Coronary artery (tissue), 2 donors: ENCODE measurements around the gene PF4V1.
A peak's percentile ranks its signal among the peaks of the same experiment; 100 is the strongest.

Experiments
- DNase-seq: peaks from one replicate; pipeline ENCODE4 v3.0.0-alpha.2; 2017; ENCODE audit warnings: low spot score
- H3K27ac ChIP-seq, 2 donors: fragments of 200-600 bp; sonication (generic); one replicate each; pipeline ENCODE4 v1.5.1; 2016 to 2019
- H3K4me3 ChIP-seq: fragments of 200-600 bp; sonication (generic); 2 replicates; pipeline ENCODE4 v1.5.1; 2016; ENCODE audit warnings: mild to moderate bottlenecking, moderate library complexity
- TF ChIP-seq, protein P1 (sequence below): fragments of 200-600 bp; sonication (generic); IDR thresholded peaks from one replicate; pipeline ENCODE4 v1.5.1; 2019; ENCODE audit warnings: antibody characterized with exemption

PF4V1 gene, protein sequence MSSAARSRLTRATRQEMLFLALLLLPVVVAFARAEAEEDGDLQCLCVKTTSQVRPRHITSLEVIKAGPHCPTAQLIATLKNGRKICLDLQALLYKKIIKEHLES

DNA sequence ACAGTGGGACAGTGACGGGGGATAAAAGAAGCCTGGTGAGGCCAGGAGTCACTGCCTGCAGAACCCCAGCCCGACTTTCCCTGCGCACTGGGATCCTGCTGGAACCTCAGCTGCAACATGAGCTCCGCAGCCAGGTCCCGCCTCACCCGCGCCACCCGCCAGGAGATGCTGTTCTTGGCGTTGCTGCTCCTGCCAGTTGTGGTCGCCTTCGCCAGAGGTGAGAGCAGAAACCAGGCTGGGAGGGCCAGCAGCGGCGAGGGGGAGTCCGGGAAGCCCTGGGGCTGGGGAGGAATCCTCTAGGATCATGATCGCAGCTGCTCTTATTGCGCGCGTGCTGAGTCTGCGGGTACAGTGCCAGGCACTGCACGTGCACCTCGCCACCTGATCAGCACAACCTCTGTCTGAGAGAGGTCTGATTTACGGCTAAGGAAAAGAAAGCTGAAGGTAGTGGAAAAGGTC lies at the start of gene PF4V1:
Gene PF4V1 (plus strand): TSS at position 51 of the 459 bp plus-strand sequence. CDS start 67 bp downstream, at position 118.
- Histone ChIP-seq H3K4me3 (peak within 1 kb of the TSS; percentile 61), H3K27ac (no peak within 1 kb of the TSS)
- TF ChIP-seq, protein P1, sequence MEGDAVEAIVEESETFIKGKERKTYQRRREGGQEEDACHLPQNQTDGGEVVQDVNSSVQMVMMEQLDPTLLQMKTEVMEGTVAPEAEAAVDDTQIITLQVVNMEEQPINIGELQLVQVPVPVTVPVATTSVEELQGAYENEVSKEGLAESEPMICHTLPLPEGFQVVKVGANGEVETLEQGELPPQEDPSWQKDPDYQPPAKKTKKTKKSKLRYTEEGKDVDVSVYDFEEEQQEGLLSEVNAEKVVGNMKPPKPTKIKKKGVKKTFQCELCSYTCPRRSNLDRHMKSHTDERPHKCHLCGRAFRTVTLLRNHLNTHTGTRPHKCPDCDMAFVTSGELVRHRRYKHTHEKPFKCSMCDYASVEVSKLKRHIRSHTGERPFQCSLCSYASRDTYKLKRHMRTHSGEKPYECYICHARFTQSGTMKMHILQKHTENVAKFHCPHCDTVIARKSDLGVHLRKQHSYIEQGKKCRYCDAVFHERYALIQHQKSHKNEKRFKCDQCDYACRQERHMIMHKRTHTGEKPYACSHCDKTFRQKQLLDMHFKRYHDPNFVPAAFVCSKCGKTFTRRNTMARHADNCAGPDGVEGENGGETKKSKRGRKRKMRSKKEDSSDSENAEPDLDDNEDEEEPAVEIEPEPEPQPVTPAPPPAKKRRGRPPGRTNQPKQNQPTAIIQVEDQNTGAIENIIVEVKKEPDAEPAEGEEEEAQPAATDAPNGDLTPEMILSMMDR = no peak
- no peak for DNase-seq

DNA sequence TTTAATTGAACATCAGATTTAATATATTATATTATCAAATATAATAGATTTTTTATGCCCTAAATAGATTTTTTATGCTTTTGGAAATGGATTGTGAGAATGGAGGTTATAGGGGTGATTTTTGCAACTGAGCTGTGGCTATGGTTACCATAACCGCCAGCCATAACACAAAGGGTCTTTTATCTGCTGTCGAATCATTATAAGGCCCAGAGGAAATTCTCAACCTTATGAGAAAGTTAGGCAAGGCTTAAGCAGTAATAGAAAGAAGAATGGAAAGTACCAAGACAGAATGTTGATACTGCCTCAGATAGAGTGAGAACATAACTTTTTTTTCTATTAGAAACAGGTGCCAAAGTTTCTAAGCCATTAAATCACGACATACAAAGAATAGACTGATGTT lies 42.9 kb upstream of the PF4V1 start:
- H3K27ac ChIP-seq = no peak overlapping the region
- TF ChIP-seq, protein P1 = no peak
- no peak overlapping the region for H3K4me3 ChIP-seq
- no peak for DNase-seq

DNA sequence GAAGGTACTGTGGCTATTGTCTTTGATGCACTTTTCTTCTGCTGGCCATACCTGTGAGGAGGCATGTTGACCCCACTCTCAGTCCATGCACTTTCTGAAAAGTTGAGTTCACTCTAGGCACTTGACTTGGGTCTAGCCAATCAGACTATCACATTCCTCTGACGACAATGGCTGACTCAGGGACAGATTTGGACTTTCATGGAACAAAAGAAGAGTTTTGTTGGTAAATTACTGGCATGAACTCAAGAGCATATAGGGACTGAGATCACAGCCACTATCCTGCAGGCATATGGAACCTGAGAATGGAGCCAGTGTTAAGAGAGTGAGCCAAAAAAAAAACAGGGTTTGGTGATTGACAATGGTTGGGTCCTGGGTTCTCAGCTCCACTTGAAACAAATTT lies 41.3 kb upstream of the PF4V1 start:
- no peak for DNase-seq
- TF ChIP-seq, protein P1 = no peak
- H3K4me3 ChIP-seq = no peak overlapping the region
- no peak overlapping the region for H3K27ac ChIP-seq

DNA sequence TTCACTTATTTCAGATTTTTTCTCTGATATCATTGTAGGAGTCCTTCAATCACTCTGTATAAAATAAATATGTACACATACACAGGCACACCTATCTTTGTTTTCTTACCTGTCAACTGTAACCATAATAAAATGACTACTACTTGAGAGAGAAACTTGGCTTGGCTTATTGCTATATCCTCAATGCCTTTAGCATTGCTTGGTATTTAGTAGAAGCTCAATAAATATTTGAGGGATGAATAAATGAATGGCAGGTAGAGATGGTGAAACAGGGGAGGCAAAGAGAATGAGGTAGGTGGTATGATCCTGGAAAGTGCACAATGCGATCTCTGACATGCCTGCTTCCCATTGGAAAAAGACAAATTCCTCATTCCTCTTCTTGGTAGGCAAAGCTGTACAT lies 38.4 kb upstream of the PF4V1 start:
- no peak for DNase-seq
- Histone ChIP-seq H3K27ac (no peak overlapping the region), H3K4me3 (no peak overlapping the region)
- TF ChIP-seq, protein P1 = no peak

DNA sequence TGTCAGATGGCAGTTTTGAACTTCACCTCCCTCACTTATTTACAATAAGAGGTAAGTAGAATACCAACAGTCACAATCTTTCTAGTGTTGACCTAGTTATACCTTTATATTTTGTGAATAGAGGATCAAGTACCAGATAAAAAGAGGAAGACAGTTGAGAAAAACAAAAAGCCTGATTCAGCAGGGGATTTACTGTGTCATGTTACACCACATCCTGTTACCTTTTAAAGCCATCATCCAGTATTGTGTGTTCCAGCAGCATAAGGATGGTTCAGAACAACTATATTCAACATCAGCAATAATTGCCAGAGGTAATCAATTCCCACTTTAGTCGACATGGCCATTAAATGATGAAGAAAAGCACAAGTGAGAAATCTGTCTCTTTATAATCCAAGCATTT lies 38.0 kb upstream of the PF4V1 start:
- no peak overlapping the region for H3K4me3 ChIP-seq
- TF ChIP-seq, protein P1 = no peak
- no peak overlapping the region for H3K27ac ChIP-seq
- DNase-seq = no peak

DNA sequence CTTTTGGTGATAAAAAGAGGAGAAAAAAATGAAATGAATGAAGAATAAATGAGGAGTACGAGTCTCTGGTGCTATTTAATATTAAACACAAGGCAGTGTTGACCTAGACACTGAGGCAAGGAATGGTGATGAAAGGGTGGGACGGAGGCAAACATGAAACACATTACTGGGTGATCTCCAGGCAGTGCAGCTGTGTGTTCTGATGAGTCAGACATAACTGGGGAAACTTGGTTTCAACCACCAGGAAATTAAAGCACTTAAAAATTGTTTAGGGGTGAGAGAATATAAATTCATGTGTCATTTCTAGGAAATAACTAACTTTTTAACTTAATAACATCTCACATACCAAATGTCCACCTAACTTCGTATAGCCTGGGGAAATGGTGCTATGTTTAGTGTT lies 36.3 kb upstream of the PF4V1 start:
- H3K27ac ChIP-seq = no peak overlapping the region
- TF ChIP-seq, protein P1 = no peak
- no peak overlapping the region for H3K4me3 ChIP-seq
- no peak for DNase-seq

DNA sequence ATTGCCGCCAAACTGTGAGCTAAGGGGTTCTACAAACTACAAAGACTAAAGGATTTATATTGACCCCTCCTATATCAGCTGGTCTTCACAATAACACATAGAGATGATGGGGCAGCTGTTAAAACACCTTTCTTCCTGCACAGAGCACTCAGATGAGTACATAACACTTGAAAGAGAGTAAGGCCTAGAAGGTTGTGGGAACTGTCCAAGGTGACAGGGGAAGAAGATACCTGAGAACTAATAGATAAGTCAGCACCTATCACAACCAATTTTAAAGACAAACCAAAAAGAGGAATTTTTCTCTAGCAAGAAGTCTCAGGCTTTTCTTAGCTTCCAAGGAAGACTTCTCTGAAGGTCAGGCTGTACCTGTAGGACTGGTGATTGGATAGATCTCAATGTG lies 35.8 kb upstream of the PF4V1 start:
- DNase-seq = no peak
- no peak overlapping the region for H3K27ac ChIP-seq
- TF ChIP-seq, protein P1 = no peak
- H3K4me3 ChIP-seq = no peak overlapping the region
